Frontal cortex (tissue), 4 donors: ENCODE data around the gene PANX1. TPM values are rescaled to one million over a fixed set of nuclear protein-coding genes. Genes with fewer than 3 reads are reported as not detected.
"Not testable (repeated sequence)": the region's sequence is repeated elsewhere in the genome, so short reads cannot be mapped to it uniquely, and the experiment has no call there.

Experiments
- DNase-seq, 2 donors: peaks; one replicate each; pipeline ENCODE4 v3.0.0; 2012; ENCODE audit warnings: low spot score in 2 of 2
- FAIRE-seq: peaks from 2 replicates; lab custom pipeline; 2012; peaks lifted over from hg19 to GRCh38; lab: Jason Lieb, UNC
- total RNA-seq: library from RNA; depleted of rRNA; stranded (reverse); fragments of >200 nt; gene quantifications from one replicate; pipeline ENCODE4 v1.2.3, GENCODE V29; 2014
- donor health status: control.
- donor health status: control.
- donor health status: control.

PANX1 gene
- total RNA-seq, 1 donor from 2014 or later = 192 TPM

DNA sequence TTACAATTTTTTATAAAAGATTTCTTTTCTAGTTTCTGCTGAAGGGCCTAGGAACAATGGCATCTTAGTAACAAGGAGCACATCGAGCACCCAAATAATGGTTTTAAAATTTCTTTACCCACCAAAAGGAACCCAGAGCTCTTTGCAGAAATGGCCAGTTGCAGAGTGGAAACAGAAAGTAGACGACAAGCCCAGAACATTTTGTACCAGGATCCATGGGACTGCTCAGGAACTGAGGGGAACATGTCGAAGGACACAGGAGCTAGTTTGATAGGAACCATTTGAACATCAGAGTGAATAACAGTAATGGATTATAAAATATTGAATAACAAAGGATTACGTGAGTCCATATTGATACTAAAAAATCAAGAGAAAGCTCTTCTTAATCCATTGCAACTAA lies 17.3 kb downstream of the PANX1 start:
- FAIRE-seq (no peak), DNase-seq (no peak)

GRCh38 chr11:94147433-94147845 lies 18.8 kb downstream of the PANX1 start:
- FAIRE-seq (no peak), DNase-seq (no peak)

- DNase-seq (no peak), FAIRE-seq (no peak)
These were observed 19.5 kb downstream of the PANX1 start for GRCh38 chr11:94148189-94148588.

DNA sequence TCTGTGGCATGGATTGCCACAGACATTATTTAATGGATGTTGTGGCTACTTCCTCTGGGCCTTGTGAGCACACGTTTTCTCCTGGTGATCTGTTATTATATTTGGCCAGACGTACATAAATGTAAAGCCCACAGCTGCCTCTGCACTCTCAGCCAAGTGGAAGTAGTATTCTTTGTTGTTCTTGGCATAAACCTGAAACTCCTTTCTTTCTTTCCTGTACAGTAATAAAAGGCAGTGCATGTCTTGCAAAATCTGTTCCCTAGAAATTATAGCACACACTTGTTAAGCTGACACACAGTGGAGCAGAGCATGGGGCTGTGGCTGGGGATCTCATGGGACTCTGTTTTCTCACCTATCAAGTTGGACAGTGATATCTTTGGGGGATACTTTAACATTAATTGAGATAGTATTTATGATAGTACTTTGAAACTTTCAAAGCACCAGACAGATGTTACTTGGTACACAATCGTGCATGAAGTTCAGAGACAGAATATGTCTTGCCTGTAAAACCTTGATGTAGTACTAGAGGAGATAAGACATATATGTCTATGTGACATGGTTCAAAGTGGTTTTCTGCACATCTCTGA lies 20.9 kb downstream of the PANX1 start:
- DNase-seq (no peak), FAIRE-seq (no peak)

GRCh38 chr11:94150056-94150455 lies 21.4 kb downstream of the PANX1 start:
- DNase-seq (no peak), FAIRE-seq (no peak)

DNA sequence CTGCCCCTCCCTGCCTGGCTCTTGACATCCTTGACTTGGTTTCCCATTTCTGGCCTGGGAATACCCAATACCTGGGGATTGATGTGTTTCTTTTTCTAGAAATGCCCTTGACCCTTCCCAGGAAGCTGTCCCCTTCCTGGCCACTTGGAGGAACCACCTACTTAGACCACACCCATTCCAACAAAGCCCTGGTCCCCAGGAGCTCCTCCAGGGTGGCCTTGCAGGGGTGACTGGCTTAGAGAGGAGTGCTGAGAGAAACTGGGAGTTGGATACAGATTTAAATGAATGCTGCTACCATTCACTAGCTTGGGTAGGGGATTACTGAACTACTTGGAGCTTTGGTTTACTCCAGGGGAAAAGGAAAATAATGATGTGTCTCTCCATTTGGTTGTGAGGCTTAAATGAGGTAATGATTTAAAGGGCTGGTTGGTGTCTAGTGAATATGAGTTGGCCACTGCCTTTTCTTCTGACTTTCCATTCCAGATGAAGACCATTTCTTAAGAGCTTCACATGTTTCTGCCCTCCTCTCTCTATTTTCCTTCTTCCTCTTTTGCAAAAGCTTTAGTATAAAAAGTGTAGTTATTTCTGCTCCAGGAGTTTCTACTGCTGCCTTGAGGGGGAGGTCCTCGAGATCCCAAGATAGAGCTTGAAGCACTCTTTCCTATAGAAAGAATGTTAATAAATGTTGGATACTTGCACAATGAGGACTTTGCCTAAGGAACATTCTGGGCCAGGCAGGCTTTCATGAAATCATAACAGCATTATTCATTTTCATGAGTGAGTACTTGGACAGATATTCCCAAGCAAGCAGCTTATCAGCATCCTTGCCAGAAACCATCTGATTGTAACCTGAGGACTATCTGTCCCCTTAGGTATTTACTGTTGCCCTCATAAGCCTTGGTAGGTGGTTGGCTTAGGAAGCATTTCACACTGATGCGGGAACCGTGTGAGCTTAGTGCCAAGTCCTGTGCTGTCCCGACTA lies 22.4 kb downstream of the PANX1 start:
- no peak for FAIRE-seq
- DNase-seq = no peak

DNA sequence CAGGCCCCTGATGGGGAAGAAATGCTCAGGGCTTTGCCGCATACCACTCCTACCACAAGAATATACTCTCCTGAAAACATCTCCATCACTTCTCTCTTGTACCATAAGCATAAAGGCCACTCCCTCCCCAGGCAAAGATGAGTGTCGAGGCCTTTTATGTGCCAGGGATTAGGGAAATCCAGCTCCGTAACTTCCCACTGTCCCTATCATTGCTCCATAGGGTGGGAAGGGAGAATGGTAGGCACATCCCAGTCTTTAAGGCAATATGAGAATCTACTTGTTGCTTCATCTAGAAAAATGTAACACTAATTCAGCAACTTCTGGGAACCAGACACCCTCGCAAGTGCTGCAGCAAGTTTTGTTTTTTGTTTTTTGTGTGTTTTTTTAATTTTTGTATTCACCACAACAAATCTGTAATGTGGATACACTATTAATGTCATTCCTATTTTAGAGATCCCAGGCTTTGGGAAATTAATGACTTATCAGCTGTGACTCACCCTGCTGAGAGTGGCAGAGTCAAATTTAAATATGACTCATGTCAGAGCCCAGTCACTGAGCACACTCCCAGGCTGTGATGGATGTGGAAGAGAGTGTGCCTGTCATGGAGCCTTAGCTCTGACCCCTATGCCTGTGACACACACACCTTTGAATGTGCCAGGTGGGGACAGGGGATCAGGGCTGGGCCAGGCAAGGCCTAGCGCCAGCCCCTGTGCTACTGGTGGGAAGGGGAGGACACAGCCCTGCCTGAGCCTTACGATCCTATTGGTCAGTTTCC lies 23.4 kb downstream of the PANX1 start:
- FAIRE-seq (no peak), DNase-seq (peak in 1 of 2 donors; percentile 29)

- no peak for DNase-seq
- no peak for FAIRE-seq
These were observed 24.0 kb downstream of the PANX1 start for GRCh38 chr11:94152678-94153065.

DNA sequence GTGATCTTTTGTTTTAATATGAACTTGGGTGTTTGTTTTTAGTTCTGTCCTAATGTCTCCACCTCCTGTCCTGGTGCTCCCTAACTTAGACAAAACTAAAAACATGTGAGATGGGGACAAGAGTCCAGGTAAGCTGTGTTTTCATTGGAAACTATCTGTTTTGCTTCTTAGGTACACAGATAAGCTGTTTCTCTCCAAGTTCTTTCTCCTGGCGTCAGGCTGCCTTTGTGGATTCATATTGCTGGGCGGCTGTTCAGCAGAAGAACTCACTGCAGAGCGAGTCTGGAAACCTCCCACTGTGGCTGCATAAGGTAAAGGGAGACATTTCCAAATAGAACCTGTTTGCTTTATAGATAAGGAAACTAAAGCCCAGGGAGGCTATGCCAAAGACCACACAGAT lies 24.7 kb downstream of the PANX1 start:
- no peak for DNase-seq
- no peak for FAIRE-seq

DNA sequence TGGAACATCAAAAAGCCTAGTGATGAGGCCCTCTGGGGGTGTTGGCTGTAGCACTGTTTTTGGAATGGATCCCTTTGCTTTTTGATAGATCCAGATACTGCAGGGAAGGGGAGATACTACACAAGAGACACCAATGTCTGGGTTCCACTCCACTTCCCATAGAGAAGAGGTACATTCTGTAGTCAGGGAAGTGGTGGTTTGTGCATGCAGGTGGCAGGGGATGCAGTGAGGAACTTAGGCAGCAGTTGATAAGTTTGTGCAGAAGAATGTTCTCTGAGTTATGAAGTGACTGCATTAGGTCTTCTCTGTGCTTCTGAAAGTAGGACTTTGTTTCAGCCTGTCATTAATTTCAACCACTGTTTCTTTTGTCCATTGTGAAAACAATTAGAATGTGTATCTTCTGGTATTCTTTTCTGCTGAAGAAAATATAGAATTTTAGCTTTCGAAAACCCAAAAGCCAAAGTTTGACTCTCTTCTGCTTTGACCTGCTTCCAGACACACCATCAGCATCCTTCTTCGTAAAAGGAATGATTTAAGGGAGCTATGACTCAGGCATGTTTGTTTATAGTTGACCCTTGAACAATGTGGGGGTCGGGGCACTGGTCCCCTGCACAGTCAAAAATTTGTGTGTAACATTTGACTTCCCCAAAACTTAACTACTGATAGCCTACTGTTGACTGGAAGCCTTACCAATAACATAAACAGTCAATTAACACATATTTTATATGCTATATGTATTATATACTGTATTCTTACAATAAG lies 25.6 kb downstream of the PANX1 start:
- FAIRE-seq = no peak
- no peak for DNase-seq

GRCh38 chr11:94157339-94157738 lies 28.7 kb downstream of the PANX1 start:
- not testable (repeated sequence) for DNase-seq, FAIRE-seq

GRCh38 chr11:94168882-94169281 lies 40.2 kb downstream of the PANX1 start:
- no peak for DNase-seq
- FAIRE-seq = no peak

DNA sequence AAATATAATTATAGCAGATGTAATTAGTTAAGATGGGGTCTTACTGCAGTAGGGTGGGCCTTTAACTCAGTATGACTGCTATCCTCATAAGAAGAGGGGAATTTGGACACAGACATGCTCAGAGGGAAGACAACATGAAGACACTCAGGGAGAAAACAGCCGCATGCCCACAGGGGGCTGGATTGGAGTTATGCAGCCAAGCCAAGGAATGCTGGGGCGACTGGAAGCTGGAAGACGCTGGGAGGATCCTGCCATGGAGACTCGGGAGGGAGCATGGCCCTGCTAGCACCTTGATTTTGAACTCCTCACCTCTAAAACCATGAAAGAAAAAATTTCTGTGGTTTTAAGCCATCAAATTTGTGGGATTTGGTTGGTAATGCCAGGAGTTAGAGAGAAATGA lies 40.9 kb downstream of the PANX1 start:
- DNase-seq (no peak), FAIRE-seq (no peak)

DNA sequence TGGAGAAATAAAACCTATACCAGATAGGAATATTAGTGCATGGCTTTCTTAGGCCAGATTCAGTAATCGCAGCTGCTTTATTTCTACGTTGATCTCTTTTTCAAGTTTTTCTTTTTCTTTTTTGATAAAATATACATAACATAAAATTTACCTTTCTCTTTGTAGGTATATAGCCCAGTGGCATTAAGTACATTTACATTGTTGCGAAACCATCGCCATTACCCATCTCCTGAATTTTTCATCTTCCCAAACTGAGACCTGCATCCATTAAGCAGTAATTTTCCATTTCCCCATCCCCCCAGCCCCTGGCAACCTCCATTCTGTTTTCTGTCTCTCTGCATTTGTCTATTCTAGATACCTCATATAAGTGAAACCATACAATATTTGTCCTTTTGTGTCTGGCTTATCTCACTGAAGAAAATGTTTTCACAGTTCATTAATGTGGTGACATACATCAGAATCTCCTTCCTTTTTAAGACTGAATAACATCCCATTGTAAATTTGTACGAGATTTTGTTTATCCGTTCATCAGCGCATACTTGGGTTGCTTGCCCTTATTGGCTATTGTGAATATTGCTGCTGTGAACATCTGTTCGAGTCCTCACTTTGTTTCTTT lies 41.4 kb downstream of the PANX1 start:
- FAIRE-seq (no peak), DNase-seq (no peak)

DNA sequence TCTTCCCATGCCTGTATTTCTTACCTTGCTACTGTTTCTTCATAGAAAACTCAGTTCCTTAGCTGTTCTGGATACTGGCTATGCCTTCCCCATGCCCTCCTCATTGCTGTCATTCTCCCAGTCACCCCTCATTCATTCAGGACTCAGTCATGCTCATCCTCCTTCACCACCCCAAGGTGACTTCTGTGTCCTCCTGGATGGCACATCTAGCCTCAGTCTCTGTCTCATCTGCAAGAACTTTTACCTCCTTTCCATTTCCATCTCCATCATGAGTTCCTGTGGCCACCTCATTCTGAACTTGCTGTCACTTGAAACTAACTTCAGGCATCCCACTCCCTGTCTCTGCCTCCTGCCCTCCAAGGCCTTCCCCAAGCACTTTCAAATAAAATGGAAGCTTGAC lies 42.3 kb downstream of the PANX1 start:
- DNase-seq (no peak), FAIRE-seq (no peak)

DNA sequence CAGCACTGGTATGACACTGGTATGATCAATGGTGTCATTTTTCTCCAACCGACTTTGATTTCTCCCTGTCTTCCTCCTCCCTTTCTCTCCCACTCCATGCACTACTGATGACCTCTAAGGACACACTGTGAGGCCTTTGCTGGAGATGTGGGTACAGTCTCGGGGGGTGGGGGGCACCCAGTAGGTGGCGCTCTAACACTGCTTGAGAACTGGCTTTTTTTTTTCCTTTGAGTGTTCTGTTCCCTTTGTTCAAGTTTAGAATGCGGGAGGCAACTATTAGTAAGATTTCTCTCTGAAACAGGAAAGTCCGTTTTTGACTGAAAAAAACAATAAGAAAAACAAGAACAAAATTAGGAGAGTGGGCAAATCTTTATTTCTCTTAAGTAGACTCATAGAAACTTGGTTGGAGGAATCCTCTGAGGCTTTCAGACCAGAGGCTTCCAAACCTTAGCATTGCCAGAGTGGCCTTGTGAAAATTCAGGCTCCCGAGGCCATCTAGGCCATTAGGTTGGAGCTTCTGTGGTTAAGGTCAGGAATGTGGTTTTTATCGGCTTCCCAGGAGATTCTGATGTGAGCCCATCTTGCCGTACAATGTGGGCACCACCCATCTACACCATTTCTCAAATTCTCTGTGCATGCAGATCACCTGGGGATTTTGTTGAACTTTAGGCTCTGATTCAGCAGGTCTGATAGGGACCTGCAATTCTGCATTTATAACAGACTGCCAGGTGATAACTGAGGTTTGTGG lies 43.2 kb downstream of the PANX1 start:
- no peak for DNase-seq
- no peak for FAIRE-seq

DNA sequence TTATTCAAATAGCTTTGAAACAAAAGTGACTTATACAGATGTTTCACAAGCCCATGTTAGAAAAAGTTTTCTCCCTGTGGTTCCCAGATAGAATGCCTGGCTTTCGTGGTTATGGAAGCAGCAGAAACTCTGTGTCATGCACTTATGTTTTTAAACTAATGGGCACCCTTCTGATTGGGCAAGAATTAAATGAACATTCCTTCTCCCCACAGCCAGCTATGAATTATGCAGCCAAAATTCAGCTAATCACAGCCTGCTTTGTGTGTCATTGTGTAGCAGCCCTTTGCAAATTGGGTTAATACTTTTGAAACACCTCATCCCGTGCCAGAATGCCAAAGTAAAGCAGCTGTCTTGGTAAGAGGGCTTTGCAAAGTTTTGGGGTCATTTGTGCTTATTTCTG lies 46.9 kb downstream of the PANX1 start:
- no peak for DNase-seq

DNA sequence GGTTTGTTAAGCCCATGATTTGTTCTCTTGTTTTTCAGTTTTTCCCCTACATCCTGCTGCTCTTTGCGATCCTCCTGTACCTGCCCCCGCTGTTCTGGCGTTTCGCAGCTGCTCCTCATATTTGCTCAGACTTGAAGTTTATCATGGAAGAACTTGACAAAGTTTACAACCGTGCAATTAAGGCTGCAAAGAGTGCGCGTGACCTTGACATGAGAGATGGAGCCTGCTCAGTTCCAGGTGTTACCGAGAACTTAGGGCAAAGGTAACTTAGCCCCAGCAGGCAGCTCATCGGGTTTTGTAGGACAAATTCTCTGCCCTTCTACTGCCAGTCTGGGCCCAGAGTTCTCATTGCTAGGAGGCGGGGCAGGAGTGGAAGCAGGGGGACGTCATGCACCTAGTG lies 49.7 kb downstream of the PANX1 start:
- DNase-seq = no peak
- no peak for FAIRE-seq

More for the DNA sequence above, 46.9 kb downstream of the PANX1 start:
- FAIRE-seq = no peak

DNA sequence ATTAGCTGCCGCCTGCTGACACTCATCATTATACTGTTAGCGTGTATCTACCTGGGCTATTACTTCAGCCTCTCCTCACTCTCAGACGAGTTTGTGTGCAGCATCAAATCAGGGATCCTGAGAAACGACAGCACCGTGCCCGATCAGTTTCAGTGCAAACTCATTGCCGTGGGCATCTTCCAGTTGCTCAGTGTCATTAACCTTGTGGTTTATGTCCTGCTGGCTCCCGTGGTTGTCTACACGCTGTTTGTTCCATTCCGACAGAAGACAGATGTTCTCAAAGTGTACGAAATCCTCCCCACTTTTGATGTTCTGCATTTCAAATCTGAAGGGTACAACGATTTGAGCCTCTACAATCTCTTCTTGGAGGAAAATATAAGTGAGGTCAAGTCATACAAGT lies 51.1 kb downstream of the PANX1 start:
- FAIRE-seq = no peak
- DNase-seq = no peak
